Forelimb muscle (tissue), 1 donor: ENCODE results near the gene PHF12. TPM values are rescaled to one million over a fixed set of nuclear protein-coding genes. Genes with fewer than 3 reads are reported as not detected.
"Not testable (repeated sequence)": the region's sequence is repeated elsewhere in the genome, so short reads cannot be mapped to it uniquely, and the experiment has no call there.

Experiments used
- DNase-seq: peaks from one replicate; pipeline ENCODE4 v3.0.0-alpha.2; 2013; ENCODE audit warnings: low read depth
- polyA plus RNA-seq: library from polyadenylated mRNA; unstranded; fragments of 120-200 nt; gene quantifications from one replicate; pipeline ENCODE4 v1.2.1, GENCODE V29; 2013; ENCODE audit not compliant: insufficient read length

Gene PHF12
- polyA plus RNA-seq, 1 donor: 27.9 TPM

GRCh38 chr17:28934508-28934907 lies 16.8 kb downstream of the PHF12 start:
- not testable (repeated sequence) for DNase-seq

GRCh38 chr17:28929787-28930186 lies 21.5 kb downstream of the PHF12 start:
- no peak for DNase-seq

- no peak for DNase-seq
Measured at GRCh38 chr17:28928061-28928460, 23.3 kb downstream of the PHF12 start.

DNA sequence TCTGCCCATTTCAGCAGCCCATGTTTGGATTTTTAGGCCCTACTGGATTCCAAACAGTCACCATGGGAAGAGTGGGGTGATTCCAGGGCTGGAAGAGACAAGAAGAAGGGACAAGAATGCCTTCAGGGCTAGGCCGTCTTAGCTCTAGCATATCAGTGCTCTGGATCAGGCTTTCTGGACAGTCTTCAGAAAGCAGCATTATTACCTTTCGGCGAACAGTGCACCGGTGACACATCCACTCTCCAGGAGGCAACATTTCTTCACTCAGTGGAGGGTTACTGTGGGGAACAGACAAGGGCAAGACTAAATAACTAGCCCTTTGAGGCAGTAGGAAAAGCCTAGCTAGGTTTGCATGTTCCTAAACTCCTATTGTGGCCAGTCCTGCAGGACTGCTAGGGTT lies 24.5 kb downstream of the PHF12 start:
- no peak for DNase-seq

GRCh38 chr17:28926366-28926765 lies 25.0 kb downstream of the PHF12 start:
- DNase-seq: no peak

DNA sequence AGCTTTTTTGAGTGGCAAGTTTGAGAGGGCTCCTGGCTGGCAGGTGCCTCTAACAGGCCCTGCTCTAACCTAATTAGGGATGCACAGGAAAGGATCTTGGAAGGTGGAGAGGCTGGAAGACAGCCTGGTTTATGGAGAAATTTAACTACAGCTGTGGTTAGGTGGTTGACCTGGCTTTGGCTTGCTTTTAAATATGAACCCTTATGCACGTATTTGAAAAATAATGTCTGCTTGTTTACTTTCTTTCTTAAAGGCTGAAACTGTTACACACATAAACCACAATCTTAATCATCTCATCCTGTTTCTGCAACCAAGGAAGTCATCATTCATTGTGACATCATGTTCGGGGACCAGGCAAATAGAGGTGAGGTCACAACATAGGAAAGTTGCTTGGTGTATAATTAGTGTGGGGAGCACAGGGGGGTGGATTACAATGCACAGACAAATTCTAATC lies 25.4 kb downstream of the PHF12 start:
- no peak for DNase-seq

- no peak for DNase-seq
Measured at GRCh38 chr17:28920201-28920600, 31.1 kb downstream of the PHF12 start.

DNA sequence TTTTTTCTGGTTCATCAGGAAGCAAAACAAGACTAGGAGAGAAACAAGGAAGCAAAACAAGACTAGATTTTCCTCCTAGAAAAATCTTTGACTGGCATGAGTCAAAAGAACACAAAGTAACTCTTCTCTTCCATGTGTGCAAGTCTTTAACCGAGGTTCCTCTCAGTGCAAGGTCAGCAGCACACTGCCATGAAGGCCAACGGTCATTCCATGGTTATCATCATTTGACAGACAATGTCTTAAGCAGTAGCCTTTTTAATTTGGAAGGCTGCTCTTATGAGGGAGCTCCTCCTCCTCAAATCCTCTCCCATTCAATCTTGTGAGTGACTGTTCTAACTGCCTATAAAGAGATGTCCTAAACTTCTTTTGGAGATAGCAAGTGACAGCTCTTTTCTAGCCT lies 33.0 kb downstream of the PHF12 start:
- no peak for DNase-seq

GRCh38 chr17:28917465-28917864 lies 33.9 kb downstream of the PHF12 start:
- no peak for DNase-seq

DNA sequence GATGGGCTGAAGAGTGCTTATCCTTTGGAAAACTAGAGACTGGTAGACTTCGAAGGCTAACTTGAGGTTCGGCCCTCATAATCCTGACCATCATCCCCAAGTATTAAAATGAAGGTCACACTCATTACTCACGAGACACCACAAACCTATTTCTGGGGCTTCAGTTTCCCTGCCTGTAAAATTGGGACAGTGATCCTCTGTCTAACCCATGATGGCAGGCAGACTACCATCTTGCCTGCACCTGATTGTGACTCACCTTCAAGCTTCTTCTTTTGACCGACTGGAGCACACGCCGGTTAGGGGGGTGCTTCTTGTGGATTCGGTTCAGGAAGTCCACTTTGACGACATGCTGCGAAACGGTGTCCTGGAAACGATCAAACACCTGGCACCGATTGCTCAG lies 34.3 kb downstream of the PHF12 start:
- DNase-seq: no peak

DNA sequence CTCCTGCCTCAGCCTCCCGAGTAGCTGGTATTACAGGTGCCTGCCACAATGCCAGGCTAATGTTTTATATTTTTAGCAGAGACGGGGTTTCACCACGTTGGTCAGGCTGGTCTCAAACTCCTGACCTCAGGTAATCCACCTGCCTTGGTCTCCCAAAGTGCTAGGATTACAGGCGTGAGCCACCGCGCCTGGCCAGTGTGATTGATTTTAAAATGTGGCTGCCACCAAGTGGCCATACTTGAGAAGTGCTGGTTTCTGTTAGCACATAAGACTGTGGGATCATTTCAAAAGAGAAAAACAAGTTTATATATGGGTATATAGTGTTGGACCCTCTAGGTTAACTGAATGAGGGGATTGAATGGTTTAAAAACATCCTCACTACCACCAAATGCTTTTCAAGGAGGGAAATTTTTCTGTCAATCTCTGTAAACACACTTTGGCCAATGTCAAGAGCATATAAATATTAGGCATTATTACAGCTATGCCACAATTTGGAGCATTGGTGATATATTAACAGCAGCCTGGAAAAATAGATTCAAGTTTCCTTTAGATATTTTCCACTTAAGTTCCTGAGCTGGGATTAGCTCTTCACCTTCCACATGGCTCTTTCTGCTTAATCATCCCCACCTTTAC lies 34.9 kb downstream of the PHF12 start:
- no peak for DNase-seq

- no peak for DNase-seq
Measured at GRCh38 chr17:28912938-28913333, 38.4 kb downstream of the PHF12 start.

GRCh38 chr17:28912281-28912937 lies 38.9 kb downstream of the PHF12 start:
- DNase-seq: no peak

DNA sequence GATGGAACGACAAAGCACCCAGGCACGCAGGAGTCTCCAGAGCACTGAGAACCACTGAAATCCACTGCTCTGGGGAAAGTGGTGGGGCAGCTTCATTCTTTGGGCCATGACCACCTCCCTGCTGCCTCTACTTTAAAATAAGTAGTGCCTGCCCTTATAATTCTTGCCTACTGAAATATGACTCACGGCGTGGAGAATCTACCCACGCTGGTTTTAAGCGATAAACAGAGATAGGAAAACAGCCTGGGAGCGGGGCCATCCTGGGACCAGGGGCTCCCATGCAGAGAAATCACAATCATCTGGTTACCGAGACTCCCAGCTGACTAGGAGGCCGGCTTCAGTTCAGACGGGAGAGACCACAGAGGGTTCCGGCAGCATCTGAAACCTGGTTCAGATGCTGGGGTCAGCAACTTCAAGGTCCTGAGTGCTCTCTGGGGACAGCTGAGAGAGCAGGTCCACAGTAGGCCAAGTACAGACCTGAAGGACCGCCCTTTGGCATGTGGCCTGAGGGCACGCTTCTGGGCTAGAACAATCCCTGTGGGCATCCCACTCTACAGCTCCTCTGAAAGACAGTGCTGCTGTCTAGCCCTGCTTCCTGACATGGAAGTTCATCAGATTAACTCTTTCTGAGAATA lies 39.8 kb downstream of the PHF12 start:
- no peak for DNase-seq

GRCh38 chr17:28910534-28910933 lies 40.8 kb downstream of the PHF12 start:
- DNase-seq: no peak

DNA sequence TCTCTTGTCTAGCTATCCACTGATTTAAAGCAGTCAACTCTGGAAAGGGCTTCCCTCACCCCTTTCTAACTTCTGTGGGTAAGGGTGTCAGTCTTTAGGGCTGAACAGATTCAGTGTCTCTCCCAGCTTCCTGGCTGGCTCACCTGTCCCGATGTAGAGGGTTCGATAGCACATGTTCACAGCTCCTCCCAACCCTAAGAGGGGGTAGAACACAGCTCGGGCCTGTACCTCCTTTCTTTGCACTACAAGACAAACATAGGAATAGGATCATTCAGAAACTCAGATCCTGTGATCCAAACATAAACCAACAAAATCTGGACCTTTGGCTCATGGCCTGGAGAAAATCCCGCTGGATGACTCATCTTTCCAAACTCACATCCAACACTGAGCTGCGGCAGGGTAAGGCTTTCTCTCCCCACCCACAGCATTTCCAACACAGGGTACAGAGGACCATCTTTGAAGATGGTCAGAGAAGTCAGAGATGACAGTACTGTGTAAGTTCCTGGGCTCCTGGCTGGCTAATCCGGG lies 42.6 kb downstream of the PHF12 start:
- DNase-seq: no peak

- DNase-seq: no peak
Measured at GRCh38 chr17:28907709-28908475, 43.4 kb downstream of the PHF12 start.

DNA sequence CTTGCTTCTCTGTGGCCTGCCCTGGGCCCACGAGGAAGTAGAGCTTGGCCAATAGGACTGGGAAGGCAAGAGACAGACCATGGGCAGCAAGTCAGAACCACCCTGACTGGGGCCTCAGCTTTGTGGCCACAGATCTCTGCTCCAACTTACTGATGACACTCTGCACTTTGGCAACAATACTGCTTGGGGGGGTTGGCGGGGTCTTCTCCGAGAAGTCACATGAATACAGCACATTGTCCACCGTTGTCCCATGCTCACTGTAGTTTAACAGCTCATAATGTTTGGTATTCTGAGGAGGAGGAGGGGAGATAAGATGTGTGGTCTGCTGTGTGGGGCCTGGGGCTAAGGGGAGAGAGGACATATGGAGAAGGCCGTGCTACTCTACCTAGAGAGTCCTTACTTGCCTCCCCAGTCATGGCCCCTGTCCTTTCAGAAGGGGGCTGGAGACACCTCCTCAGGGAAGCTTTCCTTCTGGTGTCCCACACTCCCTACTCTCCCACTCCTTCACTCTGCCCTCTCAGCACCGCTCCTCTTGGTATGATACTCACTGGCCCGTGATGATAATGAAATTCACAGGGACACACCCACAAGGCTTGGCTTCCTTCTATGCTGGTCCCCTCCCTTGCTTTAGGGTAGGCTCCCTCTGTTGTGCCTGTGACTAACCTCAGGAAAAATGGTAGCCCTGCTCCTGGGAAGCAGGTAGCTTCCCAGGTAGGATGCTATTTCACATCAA lies 44.4 kb downstream of the PHF12 start:
- DNase-seq: no peak

DNA sequence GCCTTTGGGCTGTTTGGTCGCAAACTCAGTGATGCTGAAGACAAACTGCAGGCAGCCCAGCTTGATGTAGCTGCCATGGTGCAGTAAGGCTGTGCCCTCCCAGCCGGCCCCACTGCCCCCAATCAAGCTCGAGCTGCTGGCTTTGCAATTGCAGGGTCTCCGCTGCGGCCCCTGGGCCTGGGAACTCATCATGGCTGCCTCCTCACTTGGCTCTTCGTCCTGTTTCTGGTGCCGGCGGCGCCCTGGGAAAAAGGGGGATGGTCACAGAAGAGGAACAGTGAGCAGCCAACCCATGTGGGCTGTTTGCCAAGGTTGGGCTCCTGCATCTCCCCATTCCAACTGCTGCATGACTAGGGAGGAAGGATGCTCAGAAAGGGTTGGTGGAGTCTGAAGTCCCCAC lies 45.0 kb downstream of the PHF12 start:
- no peak for DNase-seq

DNA sequence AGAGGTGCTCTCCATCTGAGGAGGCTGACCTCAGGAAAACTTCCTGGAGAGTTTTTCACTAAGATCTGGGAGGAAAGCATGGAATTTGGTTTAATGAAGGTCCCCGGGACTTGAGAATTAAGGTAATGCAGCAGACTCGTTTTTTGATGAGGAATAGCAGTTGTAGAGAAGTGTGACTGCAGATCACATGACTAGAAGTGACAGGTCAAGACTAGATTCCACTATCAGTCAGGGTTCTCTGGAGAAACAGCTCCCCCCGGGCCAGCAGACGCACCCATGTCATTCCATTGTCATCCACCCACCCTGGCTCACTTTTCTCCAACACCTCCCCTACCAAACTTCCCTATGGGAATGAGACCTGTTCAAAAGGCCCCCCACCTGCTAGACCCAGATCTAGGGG lies 46.5 kb downstream of the PHF12 start:
- no peak for DNase-seq

DNA sequence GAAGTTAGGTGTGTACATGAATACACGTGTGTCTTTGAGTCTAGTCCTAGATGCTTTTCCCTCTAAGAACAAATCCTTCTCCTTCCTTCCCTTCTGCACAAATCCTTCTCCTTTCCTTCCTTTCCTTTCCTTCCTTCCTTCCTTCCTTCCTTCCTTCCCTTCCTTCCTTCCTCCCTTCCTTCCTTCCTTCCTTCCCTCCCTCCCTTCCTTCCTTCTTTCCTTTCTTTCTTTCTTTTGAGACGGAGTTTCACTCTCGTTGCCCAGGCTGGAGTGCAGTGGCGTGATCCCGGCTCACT lies 47.8 kb downstream of the PHF12 start:
- not testable (repeated sequence) for DNase-seq
